ENCODE measurements around the gene TRIOBP. TPM values are rescaled to one million over a fixed set of nuclear protein-coding genes. Genes with fewer than 3 reads are reported as not detected.

The TRIOBP gene
- total and polyA plus RNA-seq, 7 donors = 19.1 to 42.7 (median 24.6) TPM

- DNase-seq = peak; percentile 60 to 78
- 6% methylated on average over 53 to 63 of the region's 63 CpGs for WGBS, 3 donors
- peak in 1 of 4 donors; percentile 9 for ATAC-seq
- no peak overlapping the region for H3K27ac ChIP-seq
- H3K27me3 ChIP-seq (ENCODE audit: insufficient read depth in 3 of 3, low read length in 2 of 3) = no peaks in the 10 kb centered on the region
- intact Hi-C loops (cut with DNase I) = no loop called here
- peak overlapping the region; percentile 75 for H3K4me3 ChIP-seq
- H3K36me3 ChIP-seq (ENCODE audit: insufficient read depth in 1 of 2, low read depth in 1 of 2) = no peaks in the 10 kb centered on the region
- H3K4me1 ChIP-seq = peaks cover 4% of the 10 kb centered on the region
- no peak for TF ChIP-seq CTCF (IDR thresholded peaks at IDR 0.05)
- H3K9me3 ChIP-seq = no peaks in the 10 kb centered on the region
Observed at GRCh38 chr22:37802310-37803194, 105.7 kb downstream of the TRIOBP start.

- Histone ChIP-seq H3K36me3 (ENCODE audit: insufficient read depth in 1 of 2, low read depth in 1 of 2) (no peaks in the 10 kb centered on the region), H3K9me3 (no peaks in the 10 kb centered on the region), H3K27me3 (ENCODE audit: insufficient read depth in 3 of 3, low read length in 2 of 3) (no peaks in the 10 kb centered on the region), H3K4me1 (peaks cover 7% of the 10 kb centered on the region), H3K4me3 (peak overlapping the region; percentile 75), H3K27ac (no peak overlapping the region)
- intact Hi-C loops (cut with DNase I) = no loop called here
- DNase-seq (no peak), ATAC-seq (no peak)
- TF ChIP-seq CTCF (IDR thresholded peaks at IDR 0.05) = no peak
- WGBS, 3 donors = 53 to 64% (median 59%) methylated on average over 16 of the region's 16 CpGs
Observed at GRCh38 chr22:37803195-37803638, 106.4 kb downstream of the TRIOBP start.

GRCh38 chr22:37803639-37804351 is 106.9 kb downstream of the TRIOBP start:
- TF ChIP-seq CTCF (IDR thresholded peaks at IDR 0.05) = no peak
- 64 to 68% (median 66%) methylated on average over 34 of the region's 34 CpGs for WGBS, 3 donors
- H3K27ac ChIP-seq = no peak overlapping the region
- H3K27me3 ChIP-seq (ENCODE audit: insufficient read depth in 3 of 3, low read length in 2 of 3) = no peaks in the 10 kb centered on the region
- ATAC-seq (no peak), DNase-seq (no peak)
- H3K36me3 ChIP-seq (ENCODE audit: insufficient read depth in 1 of 2, low read depth in 1 of 2) = no peaks in the 10 kb centered on the region
- peaks cover 10% of the 10 kb centered on the region for H3K4me1 ChIP-seq
- intact Hi-C loops (cut with DNase I) = no loop called here
- peak overlapping the region; percentile 83 for H3K4me3 ChIP-seq
- no peaks in the 10 kb centered on the region for H3K9me3 ChIP-seq

GRCh38 chr22:37804352-37804880 is 107.6 kb downstream of the TRIOBP start:
- peak overlapping the region; percentile 92 for H3K27ac ChIP-seq
- H3K27me3 ChIP-seq (ENCODE audit: insufficient read depth in 3 of 3, low read length in 2 of 3) = no peaks in the 10 kb centered on the region
- intact Hi-C loops (cut with DNase I) = no loop called here
- peak in 1 of 2 donors; percentile 36 for DNase-seq
- peak overlapping the region; percentile 83 for H3K4me3 ChIP-seq
- H3K9me3 ChIP-seq = no peaks in the 10 kb centered on the region
- no peaks in the 10 kb centered on the region for H3K36me3 ChIP-seq (ENCODE audit: insufficient read depth in 1 of 2, low read depth in 1 of 2)
- WGBS, 3 donors = 4 to 8% (median 8%) methylated on average over 16 to 29 of the region's 29 CpGs
- no peak for ATAC-seq
- H3K4me1 ChIP-seq = peaks cover 10% of the 10 kb centered on the region
- TF ChIP-seq CTCF (IDR thresholded peaks at IDR 0.05) = no peak
